ENCODE results near the gene TXN2.
A peak's percentile ranks its signal among the peaks of the same experiment; 100 is the strongest.
"Not testable (repeated sequence)": the region's sequence is repeated elsewhere in the genome, so short reads cannot be mapped to it uniquely, and the experiment has no call there.

The TXN2 gene, protein sequence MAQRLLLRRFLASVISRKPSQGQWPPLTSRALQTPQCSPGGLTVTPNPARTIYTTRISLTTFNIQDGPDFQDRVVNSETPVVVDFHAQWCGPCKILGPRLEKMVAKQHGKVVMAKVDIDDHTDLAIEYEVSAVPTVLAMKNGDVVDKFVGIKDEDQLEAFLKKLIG

DNA sequence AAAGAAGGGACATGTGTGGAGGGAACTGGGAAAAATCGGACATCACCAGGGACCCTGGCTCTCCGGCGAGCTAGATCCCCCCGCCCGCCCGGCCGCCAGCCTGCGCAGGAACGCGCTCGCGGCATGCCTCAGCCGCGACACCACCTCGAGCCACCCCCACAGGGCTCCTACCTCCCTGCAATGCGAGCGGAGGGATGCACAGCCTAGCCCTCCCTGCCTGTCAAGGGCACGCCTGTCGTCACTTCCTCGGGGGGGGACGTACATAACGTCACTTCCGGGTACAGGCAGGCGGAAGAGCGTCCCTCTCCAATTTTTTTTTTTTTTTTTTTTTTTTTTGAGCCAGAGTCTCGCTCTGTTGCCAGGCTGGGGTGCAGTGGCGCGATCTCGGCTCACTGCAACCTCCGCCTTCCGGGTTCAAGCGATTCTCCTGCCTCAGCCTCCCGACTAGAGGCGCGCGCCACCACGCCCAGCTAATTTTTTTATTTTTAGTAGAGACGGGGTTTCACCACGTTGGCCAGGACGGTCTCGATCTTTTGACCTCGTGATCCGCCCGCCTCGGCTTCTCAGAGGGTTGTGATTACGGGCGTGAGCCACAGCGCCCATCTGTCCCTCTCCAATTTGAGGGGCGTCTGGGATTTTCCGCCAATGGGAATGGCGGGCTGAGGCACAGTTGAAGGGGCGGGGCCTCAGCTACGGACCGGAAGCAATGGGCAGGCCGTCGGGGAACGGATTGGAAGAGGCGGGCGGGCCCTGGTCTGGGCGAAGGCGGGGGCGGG, at the start of gene TXN2:
TSS of gene TXN2 (minus strand) at position 248 of the 776 bp plus-strand sequence. CDS start 803 bp downstream, outside the sequence.
- peak; percentile 98 for FAIRE-seq
- DNase-seq (ENCODE audit: extremely low spot score, insufficient read length, low read depth) = peak; percentile 95

DNA sequence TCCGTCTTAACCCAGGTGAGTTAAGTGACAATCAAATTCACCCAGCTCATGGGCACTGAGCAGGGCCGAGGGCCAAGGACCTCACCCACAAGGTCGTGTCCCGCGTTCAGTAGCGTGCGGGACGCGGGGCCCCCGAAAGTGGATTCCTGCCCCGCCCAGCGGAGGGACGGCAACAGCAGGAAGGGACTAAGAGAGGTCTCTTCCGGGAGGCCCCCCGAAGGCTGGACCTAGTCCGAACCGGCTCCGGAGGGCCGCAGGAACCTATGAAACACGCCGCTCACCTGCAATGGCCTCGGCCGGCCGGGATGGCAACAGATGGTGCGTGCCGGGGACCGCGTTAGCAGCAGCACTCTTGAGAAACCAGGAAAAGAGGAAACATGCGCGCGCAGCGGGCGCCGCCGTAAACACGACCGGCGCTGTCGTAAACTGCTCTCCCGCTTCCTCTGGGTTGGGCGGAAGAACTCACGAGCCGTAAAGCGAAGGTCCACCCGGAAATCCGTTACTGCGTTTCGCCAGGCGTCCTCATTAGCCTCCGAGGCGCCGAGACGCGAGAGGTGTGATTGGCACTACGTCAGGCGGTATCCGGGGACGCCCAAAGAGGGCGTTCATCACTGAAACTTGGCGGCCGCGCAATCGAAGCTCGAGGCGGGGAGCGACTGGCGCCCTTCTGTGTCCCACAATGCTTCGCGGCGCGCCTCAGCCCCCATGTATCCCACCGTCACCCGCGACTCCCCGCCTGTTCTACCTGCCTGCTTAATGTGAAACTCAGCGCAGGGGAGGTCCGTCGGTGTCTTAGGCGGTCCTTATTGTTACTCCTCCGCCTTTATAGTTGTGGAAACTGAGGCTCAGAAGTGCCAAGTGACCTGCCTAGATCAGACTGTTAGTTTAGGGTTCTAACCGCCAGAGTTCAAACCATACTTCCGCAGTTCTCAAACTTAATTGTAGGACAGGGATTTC, 47.6 kb upstream of the TXN2 start, which contains the start of gene EIF3D:
TSS of gene EIF3D (minus strand) at position 372 of the 957 bp plus-strand sequence. CDS start 3,045 bp downstream, outside the sequence.
- peak; percentile 89 for DNase-seq (ENCODE audit: extremely low spot score, insufficient read length, low read depth)
- peak; percentile 99 for FAIRE-seq

DNA sequence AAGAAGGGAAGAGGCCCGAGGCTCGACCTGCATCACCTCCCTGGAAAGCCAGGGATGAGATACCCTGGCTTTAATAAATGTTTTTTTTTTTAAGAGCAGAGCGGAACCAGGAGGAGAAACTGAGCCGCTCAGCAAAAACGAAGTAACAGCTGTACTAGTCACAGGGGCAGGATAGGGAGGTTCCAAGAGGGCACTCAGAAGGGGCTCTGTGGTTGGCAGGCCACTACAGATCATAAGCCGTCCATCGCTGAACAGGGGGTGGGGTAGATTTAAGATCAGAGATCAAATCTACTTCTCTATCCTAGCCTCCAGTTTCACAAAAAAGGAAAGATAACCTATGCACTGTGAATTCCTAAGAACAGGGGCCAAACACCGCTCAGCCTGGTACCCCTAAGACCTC, 46.9 kb upstream of the TXN2 start:
- DNase-seq (ENCODE audit: extremely low spot score, insufficient read length, low read depth) = no peak
- no peak for FAIRE-seq

DNA sequence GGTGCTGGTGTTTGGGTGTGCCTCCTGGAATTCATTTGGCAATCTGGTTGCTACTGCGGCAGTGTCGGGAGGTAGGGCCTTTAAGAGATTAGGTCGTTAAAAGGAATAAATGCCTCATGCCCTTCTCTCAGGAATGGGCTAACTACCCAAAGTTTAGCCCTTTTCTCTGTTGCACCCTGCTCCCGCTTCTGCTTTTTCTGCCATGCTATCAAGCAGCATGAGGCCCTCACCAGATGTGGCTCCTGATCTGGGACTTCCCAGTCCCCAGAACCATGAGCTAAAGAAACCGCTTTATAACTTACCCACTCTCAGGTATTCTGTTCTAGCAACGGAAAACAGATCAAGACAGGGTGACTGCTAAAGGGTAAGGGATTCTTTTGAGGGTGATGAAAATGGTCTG, 41.2 kb upstream of the TXN2 start:
- no peak for FAIRE-seq

DNA sequence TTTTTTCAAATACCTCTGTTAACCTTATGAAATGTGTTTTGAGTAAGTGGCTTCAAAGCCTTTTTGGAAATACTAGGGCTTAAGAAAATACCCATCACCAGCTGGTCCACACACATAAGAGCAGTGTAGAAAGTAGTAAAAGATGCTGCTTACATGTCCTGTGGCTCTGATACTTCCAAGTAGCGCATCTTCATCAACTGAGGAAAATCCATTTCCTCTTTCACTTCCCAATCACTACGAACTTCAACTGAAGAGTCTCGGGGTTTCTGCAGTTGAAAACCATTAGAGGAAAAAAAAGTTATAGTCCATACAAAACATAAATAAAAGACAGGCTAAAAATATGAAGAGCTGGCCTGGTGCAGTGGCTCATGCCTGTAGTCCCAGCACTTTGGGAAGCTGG, 39.0 kb upstream of the TXN2 start:
- FAIRE-seq (no peak), DNase-seq (ENCODE audit: extremely low spot score, insufficient read length, low read depth) (no peak)

More for the DNA sequence above, 41.2 kb upstream of the TXN2 start:
- no peak for DNase-seq (ENCODE audit: extremely low spot score, insufficient read length, low read depth)

DNA sequence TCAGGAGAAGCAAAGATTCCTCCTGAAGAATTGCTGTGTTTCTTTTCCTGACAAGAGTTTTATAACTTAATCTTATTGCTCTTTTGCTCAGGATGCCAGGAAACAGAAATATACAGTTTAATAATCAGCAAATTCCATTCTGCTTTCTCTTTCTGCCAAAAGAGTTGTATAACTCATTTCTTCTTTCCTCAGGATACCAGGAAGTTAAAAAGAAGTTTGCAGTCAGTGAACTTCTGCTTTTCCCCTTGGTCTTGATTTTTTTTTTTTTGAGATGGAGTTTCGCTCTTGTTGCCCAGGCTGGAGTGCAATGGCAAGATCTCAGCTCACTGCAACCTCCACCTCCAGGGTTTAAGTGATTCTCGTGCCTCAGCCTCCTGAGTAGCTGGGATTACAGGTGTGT, 38.5 kb upstream of the TXN2 start:
- not testable (repeated sequence) for FAIRE-seq; DNase-seq (ENCODE audit: extremely low spot score, insufficient read length, low read depth)

DNA sequence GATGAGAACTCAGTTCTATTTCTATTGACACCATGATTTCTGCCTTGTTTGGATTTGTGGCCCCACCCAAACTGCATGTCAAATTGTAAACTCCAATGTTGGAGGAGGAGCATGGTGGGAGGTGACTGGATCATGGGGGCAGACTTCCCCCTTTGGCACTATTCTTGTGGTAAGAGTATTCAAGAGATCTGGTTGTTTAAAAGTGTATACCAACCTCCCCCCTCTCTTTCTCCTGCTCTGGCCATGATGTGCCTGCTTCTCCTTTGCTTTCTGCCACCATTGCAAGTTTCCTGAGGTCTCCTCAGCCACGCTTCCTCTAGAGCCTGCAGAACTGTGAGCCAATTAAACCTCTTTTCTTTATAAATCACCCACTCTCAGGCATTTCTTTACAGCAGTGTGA, 33.3 kb upstream of the TXN2 start:
- DNase-seq (ENCODE audit: extremely low spot score, insufficient read length, low read depth) = no peak
- no peak for FAIRE-seq

DNA sequence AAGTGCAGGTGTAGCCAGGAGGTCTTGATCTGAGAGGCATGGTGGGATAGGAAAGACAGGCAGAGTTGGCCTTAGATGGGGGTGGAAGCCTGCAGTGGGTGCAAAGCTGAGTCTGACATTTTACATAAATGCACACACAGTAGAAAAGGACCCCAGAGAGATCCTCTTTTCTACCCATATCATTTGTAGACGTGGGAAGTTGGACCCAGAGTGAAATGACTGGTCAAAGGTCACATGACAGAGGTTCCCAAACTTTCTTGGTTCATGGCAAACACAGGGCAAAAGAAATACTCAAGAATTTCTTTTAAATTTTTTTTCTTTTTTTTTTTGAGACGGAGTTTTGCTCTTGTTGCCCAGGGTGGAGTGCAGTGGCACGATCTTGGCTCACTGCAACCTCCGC, 31.6 kb upstream of the TXN2 start:
- FAIRE-seq = no peak
- no peak for DNase-seq (ENCODE audit: extremely low spot score, insufficient read length, low read depth)

DNA sequence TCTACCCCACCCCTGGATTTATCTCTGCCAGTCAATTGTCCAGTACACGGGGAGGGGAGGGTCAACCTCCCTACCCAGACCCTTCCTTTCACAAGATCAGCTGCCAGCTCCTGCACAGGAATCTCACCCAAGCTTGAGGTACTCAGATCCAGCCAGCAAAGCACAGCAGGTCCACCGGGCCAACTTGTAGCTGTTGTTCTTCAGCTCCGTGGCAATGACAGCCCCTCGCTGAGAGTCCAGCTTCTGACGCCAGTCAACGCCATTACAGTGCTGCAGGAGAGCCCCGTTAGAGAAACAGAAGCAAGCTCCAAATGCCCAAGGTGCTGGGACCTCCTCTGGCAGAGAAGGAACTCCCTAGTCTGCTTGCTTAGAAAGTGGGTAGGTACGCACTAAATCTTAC, 30.9 kb upstream of the TXN2 start:
- DNase-seq (ENCODE audit: extremely low spot score, insufficient read length, low read depth) (no peak), FAIRE-seq (no peak)

DNA sequence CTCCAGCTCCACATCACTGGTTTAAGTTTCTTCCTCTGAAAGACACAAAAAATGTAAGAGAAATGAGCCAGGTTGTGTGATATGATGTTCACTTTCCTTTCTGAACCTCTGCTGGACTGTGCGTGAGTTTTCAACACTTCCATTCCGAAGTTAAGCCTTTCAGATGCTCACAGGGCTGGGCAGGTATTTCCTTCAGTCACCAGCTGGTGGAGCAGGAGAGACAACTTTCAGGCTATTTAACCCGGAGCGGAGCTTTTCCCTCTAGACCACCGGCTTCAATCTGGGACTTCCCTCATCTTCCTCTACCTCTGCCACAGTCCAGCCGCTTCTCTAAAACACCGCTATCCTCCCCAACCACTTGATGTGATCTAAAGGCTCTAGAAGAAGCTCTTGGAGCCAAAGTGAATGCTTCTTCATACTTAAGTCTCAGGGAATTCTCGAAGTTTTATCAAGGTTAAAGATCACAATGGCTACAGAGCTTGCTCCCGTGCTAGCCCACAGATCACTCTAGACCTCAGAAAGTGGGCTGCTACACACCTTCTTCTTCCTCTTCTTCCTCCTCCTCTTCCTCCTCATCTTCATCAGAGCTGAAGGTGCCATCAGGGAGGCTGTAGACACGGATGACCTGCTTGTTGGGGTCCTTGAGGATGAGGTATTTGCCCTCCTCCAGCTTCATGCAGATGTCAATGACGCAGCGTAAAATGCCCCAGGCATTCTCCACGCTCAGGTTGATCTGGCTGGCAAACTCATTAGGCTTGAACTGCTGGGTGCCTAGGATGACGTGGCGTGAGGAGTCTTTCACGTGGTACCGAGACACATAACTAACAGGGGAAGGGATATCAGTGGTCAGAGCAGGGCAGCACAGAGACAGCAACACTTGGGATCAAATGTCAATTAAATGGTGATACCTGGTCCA, 29.8 kb upstream of the TXN2 start:
- no peak for DNase-seq (ENCODE audit: extremely low spot score, insufficient read length, low read depth)
- FAIRE-seq = peak; percentile 42

DNA sequence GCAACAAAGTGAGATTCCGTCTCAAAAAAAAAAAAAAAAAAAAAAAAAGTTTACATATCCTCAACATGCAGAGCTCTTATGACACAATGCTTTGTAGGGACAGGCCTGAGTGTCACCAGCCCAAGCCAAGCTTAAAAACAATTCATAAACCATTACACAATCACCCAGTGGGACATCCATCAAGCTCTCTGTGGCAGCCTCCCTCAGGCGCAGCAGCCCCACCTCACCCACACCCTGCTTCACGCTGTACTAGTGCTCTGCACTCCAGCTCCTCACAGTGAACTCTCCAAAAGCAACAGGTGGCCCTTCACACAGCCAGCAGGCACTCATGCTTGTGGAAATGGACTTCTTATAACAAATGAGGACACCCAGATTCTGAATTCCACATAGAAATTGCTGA, 28.9 kb upstream of the TXN2 start:
- no peak for DNase-seq (ENCODE audit: extremely low spot score, insufficient read length, low read depth)
- no peak for FAIRE-seq

DNA sequence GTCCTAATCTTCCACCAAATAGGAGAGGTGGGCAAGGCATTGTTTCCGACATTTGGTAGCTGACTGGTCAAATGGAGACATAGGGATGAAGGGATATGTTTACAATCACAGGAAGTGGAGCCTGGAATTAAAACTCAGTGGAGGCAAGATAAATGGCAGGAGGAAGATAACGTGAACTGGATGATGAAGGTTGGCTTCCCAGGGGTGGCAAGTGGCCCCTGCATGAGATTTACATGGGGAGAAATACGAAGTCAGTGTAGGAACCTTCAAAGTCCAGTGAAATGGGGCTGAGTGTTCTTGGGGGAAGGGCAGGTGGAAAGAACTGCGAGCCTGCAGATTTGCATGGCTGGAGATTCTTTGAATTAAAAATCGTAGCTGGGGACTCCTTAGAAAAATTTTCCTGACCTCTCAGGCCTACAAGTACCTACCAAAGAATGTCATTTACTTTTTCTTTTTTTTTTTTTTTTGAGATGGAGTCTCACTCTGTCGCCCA, 26.1 kb upstream of the TXN2 start:
- DNase-seq (ENCODE audit: extremely low spot score, insufficient read length, low read depth) (no peak), FAIRE-seq (no peak)

DNA sequence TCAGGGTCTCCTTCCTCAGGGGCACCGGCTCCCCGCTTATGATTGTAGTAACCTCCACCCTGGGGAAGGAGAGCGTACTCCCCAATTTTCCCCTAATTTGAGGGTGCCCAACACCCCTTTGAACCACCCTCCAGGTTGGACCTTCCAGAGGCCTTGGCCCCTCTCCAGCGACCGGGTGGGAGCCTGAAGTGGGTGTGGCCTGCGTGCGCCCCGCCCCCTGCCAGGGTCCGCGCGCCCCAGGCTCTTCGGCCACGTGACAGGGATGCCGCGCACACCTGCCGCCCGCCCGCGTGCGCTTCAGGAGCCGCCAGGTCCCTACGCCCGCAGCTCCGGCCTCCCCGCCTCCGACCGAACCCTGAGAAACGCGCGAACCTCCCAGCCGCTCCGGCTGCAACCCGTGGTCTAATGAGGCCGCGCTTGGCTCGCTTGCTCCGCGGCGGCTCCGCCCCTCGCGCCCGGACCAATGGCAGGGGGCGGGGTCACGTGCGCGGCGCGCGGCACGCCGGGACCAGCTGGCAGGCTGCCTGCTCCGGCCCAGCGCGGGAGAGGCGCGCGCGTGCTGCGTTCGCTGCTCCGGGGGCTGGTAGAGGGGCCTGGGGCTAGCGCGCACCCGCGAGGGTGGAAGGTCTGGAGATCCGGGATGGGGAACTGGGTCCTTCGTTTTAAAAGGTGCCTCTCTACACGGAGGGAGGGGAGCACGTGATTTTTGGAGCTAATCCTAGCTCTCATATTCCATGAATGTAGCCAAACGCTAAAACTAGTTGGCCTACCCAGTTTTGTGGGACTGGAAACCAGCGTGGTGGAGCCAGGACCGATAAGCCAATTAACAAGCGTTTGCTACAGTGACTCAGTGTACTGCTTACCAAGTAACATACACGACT, 25.4 kb upstream of the TXN2 start, which contains the start of gene FOXRED2:
TSS of gene FOXRED2 (minus strand) at position 404 of the 881 bp plus-strand sequence. CDS start 618 bp downstream, outside the sequence.
- DNase-seq (ENCODE audit: extremely low spot score, insufficient read length, low read depth) = peak; percentile 96
- peak; percentile 90 for FAIRE-seq

DNA sequence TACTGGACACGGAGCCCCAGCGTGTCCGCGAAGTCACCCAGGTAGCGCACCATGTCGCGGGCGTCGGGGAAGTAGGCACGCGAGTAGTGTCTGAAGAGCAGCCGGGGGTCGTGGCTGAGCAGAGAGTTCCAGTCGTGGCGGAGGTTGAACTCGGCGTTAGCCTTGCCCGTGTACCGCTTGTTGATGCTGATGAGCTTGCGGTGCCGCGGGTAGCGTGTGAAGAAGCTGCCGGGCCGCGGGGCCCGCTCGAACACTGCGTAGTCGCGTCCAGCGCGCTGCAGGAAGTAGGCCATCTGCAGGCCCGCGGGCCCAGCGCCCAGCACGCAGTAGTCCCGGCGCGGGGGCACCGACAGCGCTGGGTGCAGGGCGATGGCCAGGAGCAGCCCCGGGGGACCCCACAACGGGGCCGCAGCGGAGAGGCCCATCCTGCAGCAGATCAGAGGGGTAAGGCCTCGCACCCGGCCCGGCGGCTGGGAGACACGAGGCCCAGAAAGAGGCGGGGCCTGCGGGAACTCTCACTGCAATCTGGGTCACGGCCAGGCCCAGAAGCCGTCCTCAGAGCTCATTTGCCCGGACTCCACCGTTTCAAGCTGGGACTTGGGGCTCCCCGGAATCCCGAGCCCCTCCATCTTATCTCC, 24.7 kb upstream of the TXN2 start:
- DNase-seq (ENCODE audit: extremely low spot score, insufficient read length, low read depth) (no peak), FAIRE-seq (no peak)

DNA sequence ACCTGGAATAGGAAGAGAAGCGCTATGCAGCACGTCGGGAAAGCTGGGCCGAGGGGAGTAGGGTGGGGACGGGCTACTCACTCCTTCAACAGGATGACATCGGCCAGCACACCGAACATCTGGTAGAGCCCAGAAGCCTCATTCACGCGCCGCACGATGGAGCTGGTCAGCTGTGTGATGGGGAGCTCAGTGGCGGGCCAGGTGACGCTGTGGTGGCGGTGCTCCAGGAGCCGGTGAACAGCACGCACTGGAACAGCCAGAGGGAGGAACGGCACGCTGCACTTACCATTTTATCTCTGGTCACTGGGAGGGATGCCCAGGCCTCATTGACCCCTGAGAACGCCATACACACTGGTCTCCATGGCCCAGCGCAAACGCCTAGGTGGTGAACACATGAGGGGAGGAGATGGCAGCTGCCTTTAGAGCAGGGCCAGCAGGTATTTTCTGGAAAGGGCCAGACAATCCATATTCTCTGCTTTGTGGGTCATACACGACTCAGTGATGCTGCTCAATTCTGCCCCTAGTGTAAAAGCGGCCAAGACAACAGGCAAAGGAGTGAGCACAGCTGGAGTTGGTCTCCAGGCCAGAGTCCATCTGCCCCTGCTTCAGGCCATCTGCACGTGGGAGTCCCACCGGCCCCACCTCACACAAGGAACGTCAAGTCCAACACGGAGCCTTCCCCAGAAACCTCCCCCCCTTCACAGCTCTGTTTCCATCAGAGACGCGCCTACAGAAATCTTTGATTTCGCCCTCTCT, 16.6 kb upstream of the TXN2 start:
- DNase-seq (ENCODE audit: extremely low spot score, insufficient read length, low read depth) (no peak), FAIRE-seq (no peak)

DNA sequence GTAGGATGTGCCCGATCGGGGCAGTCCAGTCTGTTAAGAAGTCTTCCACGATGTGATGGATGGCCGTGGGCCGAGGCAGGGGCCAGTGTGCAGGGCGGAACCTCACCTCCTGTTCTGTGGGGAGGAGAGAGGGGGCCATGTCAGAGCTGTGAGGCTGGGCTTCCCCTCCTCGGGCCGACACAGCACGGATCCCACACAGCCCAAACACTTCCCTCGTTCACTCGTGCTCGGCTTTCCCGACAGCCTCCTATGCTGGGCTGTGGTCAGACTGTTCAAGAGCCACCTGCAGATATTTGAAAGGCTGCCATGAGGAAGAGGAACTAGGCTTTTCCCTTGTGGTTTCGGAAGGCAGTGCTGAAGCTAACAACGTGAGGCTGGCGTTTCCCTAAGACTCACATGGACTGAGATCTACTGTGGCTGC, 12.3 kb upstream of the TXN2 start:
- FAIRE-seq (peak; percentile 92), DNase-seq (ENCODE audit: extremely low spot score, insufficient read length, low read depth) (peak; percentile 42)

DNA sequence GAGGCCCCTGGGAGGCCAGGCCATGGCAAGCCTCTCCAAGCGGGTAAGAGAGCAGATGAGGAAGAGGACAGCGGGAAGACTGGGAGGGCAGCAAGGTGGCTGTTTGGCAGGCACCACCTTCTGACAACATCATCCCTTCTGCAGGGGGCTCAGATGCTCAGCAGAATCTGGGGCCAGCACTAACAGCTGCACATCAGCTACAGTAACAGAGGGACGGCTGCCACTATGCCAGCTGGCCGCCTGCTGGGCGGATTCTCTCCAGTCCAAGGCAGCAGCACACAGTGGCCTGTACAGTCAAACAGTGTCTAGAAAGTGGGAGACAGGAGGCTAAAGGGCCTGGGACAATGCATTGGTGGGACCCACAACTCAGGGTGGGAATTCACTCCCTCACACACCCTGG, 10.7 kb upstream of the TXN2 start:
- FAIRE-seq = no peak

More for the DNA sequence above, 10.7 kb upstream of the TXN2 start:
- DNase-seq (ENCODE audit: extremely low spot score, insufficient read length, low read depth) = no peak

All from GM18507 (cell line).